Muscle of arm (tissue), 12 donors: ENCODE results near the gene NBPF1. TPM values are rescaled to one million over a fixed set of nuclear protein-coding genes. Genes with fewer than 3 reads are reported as not detected.
"Not testable (repeated sequence)": the region's sequence is repeated elsewhere in the genome, so short reads cannot be mapped to it uniquely, and the experiment has no call there.

Experiments
- DNase-seq: peaks from one replicate; pipeline ENCODE4 v3.0.0-alpha.2; 2013
- polyA plus RNA-seq, 12 donors: library from polyadenylated mRNA; unstranded; fragments of 120-200 nt; gene quantifications; one replicate each; pipeline ENCODE4 v1.2.1, GENCODE V29; 2013; ENCODE audit not compliant: insufficient read length in 12 of 12

NBPF1 gene
- polyA plus RNA-seq, 12 donors = 77.4 to 201 (median 132) TPM; not detected in 1

DNA sequence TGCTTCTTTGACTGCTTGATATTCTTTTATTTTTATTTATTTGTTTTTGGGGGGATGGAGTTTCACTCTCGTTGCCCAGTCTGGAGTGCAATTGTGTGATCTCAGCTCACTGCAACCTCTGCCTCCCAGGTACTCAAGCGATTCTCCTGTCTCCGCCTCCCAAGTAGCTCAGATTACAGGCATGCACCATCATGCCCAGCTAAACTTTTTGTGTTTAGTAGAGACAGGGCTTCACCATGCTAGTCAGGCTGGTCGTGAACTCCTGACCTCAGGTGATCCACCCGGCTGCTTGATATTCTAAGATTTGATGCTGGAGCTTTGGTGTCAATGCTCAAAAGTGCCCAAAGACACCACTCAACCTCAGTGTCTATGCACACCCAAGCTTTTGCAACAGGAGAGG is 53.7 kb downstream of the NBPF1 start:
- not testable (repeated sequence) for DNase-seq

DNA sequence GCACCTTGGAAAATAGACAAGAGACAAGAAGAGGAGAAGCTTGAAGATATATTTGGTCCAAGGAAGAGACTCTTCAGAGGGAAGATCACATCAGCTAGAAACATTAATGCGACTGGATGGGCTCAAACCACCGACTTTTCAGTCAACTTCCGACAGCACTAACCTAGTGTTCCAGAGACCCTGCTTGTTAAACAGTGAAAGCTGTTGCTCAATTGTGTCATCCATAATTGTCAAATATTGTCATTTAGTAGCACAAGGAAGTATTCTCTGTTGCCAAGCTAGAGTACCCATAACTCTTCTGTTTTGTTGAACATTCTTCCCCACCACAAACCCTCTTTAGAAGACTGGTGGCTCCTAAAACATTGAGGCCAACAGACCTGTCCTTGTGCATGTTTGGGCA is 56.3 kb downstream of the NBPF1 start:
- DNase-seq = not testable (repeated sequence)

DNA sequence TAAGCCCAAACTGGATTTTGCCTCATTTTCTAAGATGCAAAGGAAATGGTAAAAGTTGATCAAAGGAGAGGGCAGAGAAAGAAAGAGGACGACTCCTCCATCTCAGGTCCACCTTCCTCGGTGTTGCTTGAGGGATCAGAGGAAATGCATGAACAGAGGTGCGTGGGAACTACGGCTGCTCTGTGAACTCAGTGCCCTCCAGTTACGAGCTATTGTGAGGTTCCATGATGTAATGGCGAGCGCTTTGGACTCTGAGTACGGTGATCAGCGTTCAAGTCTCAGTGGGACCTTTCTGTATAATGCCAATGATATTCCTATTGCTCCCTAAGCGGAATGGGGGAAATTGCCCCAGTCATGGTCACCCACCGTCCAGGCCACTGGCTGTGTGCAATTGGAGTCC is 60.1 kb downstream of the NBPF1 start:
- not testable (repeated sequence) for DNase-seq

DNA sequence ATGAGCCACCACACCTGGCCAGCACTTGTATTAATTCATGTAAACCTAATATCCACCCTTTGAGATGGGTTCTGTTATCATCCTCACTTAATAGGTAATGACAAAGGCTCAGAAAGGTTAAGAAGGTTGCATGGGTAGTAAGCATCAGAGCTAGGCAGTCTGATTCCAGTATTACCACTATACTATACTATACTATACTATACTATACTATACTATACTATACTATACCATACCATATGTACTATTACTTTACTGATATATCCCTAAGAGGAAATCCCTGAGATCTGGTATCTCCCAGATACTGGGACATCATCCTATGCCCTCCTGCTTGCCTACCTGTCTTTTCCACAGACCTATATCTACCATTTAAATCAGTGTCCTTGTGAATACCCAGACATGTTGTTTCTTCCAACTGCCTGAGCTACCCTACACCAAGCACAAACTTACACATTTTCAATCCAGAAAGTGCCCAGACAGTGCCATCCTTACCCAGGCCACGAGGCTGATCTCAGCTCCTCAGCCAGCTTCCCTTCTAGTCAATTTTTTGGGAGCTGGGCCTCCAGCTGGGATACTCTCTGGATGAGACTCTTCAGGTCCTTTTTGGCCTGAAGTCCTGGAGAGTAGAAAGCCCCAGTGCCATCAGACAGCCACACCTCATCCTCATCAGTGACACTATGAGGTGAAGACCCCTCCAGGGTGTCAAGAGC is 63.0 kb downstream of the NBPF1 start:
- not testable (repeated sequence) for DNase-seq

DNA sequence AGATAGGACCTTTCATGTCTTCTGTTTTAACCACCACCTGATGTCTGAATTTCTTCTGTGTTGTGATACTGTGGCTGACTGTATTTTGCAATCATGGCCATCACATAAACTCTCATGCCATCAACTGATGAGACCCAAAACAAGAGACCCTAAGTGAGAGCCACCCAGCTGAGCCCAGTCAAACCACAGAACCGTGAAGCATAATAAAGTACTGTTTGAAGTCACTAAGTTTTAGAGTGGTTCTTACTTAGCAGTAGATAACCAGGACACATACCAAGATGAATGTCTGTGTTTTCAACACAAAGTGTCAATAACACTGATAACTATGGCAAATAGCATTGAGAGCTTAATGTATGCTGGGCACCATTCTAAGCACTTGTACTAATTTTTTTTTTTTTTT is 63.8 kb downstream of the NBPF1 start:
- not testable (repeated sequence) for DNase-seq

DNA sequence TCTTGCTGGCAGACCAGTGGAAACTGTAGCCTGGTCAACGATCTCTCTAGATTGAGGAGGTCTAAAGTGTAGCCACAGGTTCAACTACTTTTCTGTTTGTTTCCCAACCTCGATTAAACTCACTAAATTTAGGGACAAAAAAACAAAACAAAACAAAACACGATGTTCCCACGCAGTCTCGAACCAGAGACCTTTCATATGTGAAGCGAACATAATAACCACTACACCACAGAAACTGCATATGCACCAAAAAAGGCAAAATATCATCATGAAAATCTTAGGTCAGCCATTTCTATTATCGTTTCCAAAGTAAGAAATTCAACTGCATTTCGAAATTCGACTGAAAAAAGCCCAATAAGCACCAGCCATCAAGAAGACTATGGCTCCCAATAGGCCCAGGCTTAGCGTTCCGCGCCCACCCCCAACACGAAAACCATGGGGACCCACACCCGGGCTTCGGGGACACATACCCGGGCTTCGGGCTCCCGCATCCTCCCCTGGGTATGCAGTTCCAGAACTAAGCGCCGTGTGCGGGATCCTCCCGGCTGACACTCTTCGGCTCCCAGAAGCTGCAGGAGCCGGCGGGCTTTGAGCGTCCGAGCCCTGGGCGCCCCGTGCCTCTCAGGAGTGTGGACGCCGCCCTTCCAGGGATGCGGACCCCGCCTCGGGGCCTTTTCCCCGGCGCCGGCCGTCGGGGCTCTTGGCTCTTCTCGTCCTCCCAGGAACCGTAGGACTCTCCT is 65.7 kb downstream of the NBPF1 start:
- not testable (repeated sequence) for DNase-seq

DNA sequence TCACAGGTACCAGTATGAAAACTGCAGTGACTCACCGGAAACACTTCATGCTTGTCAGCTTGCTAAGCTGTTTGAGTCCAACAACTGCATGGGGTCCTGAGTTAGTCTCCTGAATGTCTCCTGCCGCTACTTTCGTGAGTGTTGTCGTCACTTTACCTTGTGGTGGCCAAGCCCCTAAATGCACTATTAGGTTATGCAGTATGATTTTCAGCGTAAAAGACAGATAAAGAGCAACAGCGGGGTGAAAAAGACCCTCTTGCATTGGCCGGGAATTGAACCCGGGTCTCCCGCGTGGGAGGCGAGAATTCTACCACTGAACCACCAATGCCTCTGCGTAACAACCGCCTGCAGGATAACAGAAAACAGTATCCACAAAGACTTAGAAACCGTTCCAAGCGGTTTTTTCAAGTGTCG is 67.7 kb downstream of the NBPF1 start:
- DNase-seq = peak; percentile 25

DNA sequence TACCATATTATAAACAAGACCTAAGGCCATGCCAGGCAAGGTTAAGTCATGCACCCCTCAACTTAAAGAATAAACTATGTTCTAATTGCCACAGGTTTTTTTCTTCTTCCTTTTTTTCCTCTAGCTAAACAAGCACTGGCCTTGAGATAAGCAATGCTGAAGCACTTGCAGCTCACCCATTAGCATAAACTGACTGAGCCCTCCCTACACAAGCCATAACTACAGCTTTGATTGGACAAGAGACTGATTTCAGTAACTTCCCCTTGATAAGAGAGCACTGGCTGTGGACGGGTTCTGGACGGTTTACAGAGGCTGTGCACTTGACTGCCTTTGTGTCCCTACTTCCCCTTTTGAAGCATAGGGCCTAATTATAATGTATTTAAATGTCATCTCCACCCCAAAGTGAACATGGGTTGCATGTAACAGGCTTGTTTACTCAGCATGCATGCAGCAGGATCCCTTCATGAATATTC is 72.9 kb downstream of the NBPF1 start:
- DNase-seq = not testable (repeated sequence)

DNA sequence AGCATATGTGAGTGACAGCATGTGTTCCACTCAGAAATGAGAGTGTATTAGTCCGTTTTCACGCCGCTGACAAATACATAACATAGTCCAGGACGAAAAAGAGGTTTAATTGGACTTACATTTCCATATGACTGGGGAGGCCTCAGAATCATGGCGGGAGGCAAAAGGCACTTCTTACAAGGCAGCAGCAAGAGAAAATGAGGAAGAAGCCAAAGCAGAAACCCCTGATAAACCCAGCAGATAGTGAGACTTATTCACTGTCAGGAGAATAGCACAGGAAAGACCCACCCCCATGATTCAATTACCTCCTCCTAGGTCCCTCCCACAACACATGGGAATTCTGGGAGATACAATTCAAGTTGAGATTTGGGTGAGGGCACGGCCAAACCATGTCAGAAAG is 75.8 kb downstream of the NBPF1 start:
- not testable (repeated sequence) for DNase-seq

DNA sequence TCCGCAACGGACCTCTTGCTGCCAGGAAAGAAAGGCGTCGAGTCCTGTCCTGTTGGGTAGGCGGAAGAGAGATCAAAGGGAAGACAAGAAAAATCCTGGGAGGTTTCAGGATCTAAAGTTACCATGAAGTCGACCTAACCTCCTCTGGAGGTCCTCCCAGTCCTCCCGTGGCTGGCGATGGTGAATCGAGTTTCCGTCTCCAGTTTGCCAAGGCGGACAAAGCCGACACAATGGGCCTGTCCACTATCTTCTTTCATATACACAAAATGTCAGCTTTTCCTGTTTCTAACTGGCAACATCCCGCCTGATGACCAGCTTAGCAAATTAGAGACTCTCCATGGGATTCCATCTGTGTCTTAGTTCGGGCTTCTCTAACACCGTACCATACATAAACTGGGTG is 76.6 kb downstream of the NBPF1 start:
- DNase-seq = not testable (repeated sequence)

DNA sequence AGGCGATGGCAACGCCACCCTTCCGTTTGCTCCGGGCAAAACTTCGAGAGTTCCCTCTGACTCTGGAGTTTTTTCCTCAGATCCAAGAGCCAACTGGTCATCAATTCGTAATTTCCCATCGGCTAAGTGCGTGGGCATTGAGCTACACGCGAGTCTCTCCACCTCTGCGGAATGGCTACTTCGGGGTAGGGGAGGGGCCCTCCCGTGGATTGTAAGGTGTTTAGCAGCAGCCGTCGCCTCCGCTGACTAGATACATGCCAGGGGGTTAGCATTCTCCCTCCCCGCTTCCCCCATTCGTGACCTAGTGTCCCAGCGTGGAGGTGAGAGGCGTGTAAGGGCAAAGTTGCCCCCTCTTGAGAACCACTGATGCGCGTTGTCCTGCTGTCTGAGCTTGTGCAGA is 77.5 kb downstream of the NBPF1 start:
- not testable (repeated sequence) for DNase-seq

DNA sequence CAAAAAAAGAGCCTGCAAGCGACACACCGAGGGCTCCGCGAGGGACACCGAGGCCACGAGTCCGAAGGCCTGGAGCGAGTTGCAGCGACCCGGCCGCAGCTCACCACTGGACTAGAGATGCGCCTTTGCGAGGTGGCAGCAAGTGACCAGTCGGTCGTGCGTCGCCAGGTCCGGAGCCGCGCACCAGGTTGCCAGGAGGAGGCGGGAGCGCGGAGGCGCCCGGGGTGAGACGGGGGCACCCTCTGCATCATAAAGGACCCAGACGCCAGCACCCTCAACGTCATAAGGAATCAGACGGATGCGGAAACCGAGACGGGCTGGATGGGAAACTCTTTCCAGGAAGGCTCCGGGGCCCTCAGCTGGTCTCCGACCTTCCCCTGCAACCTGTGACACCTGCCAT is 77.9 kb downstream of the NBPF1 start:
- DNase-seq = not testable (repeated sequence)

DNA sequence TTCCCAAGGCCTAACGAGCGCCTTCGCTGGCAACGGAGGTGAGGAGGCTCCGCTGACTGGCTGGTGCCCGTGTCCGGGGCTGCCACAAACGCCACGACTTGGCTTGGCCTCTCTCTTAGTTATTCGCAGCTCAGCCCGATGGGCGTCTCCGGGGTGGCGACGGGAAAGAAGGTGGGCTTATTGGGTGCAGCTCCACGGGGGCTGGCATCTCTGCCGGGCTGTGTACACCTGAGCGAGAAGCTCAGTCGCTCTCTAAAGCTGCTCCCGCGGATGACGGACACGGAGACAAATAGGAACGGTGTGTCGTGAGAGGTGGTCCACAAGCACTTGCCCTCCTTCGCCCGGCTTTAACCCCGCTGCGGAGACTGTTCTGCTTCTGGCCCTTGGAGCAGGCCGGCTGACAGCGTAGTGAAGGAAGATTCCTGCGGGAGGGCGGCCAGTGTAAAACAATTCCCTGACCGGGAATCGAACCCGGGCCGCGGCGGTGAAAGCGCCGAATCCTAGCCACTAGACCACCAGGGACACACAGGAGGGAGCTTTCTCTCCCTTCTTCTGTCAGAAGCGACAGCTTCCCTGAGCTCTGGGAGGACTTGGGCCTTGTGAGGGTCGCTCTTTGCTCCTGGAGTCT is 78.4 kb downstream of the NBPF1 start:
- not testable (repeated sequence) for DNase-seq

DNA sequence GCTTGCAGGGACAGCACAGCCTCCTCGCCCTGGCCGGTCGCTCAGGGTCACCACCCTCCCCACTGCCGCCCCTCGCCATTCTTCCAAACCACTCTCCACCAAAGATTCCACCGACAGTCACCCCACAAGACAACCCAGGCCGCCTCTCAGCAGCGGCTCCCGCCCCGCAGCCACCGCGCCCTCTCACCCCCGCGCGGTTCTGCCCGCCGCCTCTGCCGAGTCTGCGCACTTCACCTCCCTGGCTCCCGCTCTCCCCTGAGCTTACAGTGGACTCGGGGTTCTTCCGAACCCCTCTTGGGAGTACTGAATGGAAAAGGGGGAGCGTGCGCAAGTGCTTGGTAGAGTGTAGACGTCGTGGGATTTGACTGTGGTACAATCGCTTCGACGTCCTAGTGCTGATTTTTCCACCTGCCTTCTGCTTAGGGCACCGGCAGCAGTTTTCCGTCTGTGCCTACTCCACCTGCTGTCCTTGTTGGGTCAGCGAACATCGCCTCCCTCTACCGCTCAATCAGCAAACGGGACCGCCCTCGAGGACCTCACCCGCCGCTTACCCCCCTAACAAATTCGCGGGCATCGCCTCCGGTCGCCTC is 79.0 kb downstream of the NBPF1 start:
- DNase-seq = not testable (repeated sequence)

DNA sequence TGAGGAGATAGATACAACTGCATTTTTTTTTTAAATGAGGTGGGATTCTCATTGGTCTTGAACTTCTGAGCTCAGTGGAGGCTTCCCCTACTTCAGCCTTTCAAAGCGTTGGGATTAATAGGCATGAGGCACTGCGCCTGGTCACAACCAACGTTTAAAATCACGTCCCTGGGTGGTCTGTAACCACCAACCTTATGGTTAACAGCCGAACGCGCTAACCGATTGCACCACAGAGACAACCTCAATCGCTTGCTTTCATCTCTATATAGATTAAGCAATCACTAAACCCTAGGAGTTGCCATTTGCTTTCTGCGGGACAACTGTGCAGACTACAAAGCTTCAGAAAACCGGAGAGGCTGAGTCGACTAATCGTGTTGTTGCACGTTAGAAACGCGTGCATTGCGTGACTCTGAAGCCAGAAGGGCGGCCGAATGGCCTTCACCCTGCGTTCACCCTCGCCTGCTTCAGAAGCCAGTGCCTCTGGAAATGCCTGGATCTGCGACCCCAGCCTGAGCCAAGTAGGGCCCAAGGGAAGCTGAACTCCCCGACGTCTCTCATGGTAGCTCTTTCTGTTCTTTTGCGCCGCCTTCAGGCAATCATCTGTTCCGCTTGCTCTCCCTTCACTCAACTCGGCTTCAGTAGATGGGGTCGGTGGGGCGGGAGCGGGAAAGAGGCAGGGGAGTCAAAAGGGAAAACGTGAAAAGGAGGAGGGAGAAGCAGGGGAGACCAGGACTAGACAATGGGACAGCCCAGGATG is 81.0 kb downstream of the NBPF1 start:
- DNase-seq = not testable (repeated sequence)

DNA sequence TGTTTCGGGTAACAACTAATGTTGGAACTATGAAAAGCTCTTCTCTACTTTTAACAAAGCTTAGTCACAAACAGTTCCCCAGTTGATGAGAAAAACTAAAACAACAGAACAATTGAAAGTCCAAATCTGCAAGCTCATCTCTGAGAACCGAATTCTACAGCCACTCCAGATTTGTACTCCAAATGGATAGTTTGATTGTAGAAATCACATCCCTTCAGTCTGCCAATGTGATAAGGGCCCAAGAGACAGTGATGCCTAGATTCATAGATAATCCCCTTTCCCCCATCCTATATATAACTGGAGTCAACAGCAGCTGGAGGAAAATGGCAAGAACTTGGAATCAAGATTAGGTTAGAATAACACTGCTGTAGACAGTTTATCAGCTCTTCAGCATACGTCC is 85.0 kb downstream of the NBPF1 start:
- DNase-seq = not testable (repeated sequence)

DNA sequence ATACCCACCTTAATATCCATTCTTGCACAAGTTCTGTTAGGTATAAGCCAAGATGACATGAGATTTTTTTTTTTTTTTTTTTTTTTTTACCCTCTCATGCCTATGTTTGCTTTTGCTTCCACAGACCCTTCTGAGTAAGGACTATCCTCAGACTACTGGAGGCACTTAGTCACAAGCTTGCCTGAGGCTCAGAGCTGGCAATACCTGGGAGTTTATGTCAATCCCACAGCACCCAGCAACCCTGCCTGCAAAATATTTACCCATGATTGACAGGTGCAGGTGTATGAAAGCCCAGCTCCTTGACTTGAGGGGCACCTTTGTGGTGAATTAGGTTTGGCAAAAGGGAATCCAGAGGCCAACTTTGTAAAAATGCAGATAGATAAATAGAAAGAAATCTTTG is 87.6 kb downstream of the NBPF1 start:
- DNase-seq = not testable (repeated sequence)

DNA sequence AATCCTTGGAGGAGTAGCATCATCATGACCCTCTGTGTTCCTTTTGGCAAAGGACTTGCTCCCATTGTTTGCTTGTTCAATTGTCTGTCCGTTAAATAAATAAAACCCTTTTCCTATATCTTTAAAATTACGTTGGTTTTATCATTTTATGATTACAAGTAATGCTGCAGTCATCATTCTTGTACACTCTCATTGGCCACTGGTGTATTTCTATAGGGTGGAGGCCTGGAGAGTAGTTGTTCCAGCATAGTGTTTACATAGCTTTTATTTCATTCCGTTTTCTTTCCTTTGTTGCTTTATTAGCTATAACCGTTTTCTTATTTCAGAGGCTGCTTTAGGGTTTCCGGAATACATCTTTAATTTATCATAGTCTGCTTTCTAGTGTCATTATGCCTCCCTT is 91.7 kb downstream of the NBPF1 start:
- DNase-seq = not testable (repeated sequence)

DNA sequence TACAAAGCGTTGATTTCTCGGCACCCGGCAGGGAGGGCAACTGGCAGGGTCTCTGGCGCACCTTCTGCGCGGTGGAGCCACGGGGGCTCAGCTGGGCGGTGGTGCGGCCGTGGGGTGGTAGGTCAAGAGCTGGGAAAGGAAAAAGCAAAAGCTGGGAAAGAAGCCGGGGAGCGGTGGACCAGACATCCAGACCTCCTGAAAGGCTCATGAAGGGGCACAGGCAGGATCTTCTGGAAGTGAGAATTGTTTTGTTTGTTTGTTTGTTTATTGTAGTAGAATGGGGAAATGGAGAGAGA is 92.1 kb downstream of the NBPF1 start:
- no peak for DNase-seq

DNA sequence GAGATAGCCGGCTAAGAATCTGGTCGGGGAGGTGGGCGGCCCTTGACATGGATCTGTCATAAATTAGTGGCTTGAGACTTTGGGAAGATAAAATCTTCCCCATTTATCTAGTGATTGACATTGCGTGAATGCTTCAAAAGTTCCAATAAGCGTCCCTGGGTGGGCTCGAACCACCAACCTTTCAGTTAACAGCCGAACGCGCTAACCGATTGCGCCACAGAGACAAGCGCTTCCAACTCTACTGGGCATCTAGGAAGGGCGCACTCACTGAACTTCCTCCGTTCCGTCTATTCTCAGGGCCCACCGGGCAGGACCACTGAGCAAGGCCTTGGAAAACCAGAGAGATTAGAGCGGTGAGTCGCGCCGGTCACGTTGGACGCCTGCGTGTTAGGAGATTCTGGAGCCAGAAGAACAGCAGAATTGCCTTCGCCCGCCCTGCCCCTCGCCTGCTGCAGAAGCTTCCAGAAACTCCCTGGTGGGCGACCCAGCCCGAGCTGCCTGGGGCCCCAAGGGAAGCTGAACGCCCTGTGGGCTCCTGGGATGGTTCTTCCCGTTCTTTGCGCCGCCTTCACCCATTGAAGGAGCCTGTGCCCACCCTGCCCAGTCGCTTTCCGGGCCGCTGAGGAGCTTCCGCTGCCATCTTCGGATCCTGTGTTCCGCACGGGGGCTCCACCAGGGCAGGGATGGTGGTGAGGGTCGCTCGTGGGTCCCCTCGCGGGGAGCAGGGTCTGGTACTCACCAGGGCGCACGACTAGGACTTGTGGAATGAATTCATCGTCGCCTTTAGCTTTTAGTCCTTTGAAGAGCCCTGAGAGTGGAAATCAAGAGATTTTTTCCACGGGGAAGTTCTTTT is 92.7 kb downstream of the NBPF1 start:
- DNase-seq = not testable (repeated sequence)
